ENCODE measurements around the gene ATF3. TPM values are rescaled to one million over a fixed set of nuclear protein-coding genes. Genes with fewer than 3 reads are reported as not detected.

Gene ATF3
- total and polyA plus RNA-seq, 2 experiments from 2014 or later: 5.4 to 9.9 TPM

DNA sequence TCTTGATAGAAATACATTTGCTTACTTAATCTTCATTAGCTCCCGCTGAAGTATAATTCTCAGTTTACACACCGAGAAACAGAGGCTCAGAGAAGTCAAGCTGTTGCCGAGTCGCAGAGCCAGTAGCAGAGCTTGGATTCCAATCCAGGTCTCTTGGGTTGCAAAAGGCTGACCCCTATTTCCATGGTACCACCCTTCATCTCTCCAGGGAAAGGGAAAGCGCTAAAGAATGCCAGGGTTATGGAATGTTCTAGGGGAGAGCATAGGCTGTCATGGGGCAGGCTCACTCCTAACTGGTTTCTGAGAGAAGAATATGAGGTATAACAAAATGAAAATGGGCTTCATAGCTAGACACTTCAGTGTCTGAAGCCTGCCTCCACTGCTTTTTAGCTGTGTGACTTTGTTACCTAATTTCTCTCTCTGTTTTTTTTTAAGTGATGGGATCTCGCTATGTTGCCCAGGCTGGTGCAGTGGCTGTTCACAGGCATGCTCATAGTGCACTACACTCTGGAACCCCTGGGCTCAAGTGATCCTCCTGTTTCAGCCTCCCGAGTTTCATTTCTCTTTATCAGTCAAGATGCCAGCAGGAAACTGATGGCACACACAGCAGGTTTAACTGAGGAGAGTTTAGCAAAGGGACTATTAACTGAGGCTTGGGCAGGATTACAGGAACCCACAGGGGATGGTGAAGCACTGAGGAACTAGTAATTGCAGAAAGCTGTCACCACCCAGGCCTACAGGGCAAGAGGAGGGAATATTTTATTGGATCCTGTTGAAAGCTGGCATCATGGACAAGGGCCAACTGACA, 25.5 kb upstream of the ATF3 start:
- no peak for DNase-seq (ENCODE audit: low read depth in 1 of 2, low spot score in 1 of 2)
- TF ChIP-seq, protein P1, sequence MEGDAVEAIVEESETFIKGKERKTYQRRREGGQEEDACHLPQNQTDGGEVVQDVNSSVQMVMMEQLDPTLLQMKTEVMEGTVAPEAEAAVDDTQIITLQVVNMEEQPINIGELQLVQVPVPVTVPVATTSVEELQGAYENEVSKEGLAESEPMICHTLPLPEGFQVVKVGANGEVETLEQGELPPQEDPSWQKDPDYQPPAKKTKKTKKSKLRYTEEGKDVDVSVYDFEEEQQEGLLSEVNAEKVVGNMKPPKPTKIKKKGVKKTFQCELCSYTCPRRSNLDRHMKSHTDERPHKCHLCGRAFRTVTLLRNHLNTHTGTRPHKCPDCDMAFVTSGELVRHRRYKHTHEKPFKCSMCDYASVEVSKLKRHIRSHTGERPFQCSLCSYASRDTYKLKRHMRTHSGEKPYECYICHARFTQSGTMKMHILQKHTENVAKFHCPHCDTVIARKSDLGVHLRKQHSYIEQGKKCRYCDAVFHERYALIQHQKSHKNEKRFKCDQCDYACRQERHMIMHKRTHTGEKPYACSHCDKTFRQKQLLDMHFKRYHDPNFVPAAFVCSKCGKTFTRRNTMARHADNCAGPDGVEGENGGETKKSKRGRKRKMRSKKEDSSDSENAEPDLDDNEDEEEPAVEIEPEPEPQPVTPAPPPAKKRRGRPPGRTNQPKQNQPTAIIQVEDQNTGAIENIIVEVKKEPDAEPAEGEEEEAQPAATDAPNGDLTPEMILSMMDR (IDR thresholded peaks at IDR 0.05; ENCODE audit: low read depth, low read length): no peak
- H3K9me3 ChIP-seq (ENCODE audit: low read depth): no peaks in the 10 kb centered on the region

DNA sequence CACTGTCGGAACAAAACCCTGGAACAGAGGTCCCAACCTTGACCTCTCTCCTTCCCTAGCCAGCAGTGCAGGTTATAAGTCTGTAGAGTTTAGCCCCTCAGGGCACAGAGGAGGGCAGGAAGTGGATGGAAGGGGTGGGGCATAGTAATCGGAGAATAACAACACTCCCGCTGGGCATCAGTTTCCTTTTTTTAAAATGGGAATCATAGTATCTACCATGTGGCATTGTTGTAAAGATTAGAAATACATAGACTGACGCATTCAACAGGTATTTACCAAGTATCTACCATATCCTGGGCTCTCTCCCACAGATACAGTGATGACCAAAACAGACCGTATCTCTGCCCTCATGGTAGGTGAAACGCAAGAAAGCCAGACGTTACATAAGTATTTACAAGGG, 24.9 kb upstream of the ATF3 start:
- Histone ChIP-seq H3K9me3 (ENCODE audit: low read depth) (no peaks in the 10 kb centered on the region), H3K4me3 (no peak overlapping the region), H3K4me1 (ENCODE audit: low read depth) (peaks cover 12% of the 10 kb centered on the region), H3K27me3 (no peaks in the 10 kb centered on the region), H3K27ac (no peak overlapping the region), H3K36me3 (no peaks in the 10 kb centered on the region)
- DNase-seq (ENCODE audit: low read depth in 1 of 2, low spot score in 1 of 2): no peak
- TF ChIP-seq, protein P1 (IDR thresholded peaks at IDR 0.05; ENCODE audit: low read depth, low read length): no peak

More for the DNA sequence above, 25.5 kb upstream of the ATF3 start:
- no peak overlapping the region for H3K27ac ChIP-seq
- no peak overlapping the region for H3K4me3 ChIP-seq
- H3K4me1 ChIP-seq (ENCODE audit: low read depth): peaks cover 6% of the 10 kb centered on the region
- no peaks in the 10 kb centered on the region for H3K36me3 ChIP-seq
- H3K27me3 ChIP-seq: no peaks in the 10 kb centered on the region

DNA sequence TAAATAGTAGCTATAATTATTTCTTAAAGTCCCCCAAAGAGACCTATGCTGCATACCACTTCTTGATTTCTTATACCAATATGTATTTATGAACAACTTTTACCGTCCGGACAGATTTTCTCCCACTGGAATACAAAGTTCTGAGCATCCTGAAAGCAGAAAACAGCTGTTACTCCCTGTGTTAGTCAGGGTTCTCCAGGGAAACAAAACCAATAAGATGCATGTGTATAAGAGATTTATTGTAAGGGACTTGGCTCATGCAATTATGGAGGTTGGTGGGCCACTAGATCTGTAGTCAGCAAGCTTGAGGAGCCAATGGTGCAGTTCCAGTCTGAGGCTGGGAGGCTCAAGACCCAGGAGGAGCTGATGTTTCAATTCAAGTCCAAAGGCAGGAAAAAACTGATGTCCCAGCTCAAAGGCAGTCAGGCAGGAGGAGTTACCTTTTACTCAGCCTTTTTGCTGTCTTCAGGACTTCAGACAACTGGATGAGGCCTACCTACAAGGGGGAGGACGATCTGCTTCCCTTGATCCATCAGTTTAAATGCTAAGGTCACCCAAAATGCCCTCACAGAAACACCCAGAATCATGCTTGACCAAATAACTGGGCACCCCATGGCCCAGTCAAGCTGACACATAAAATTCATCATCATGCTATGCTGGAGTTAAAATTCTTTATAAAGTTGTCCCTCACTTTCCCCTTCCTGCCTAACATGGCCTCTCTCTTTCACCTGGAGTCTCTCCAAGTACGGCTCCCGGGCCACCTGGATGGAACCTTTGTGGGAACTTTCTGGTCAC, 24.3 kb upstream of the ATF3 start:
- no peak overlapping the region for H3K4me3 ChIP-seq
- H3K9me3 ChIP-seq (ENCODE audit: low read depth): no peaks in the 10 kb centered on the region
- peaks cover 18% of the 10 kb centered on the region for H3K4me1 ChIP-seq (ENCODE audit: low read depth)
- no peak for DNase-seq (ENCODE audit: low read depth in 1 of 2, low spot score in 1 of 2)
- H3K27me3 ChIP-seq: no peaks in the 10 kb centered on the region
- no peaks in the 10 kb centered on the region for H3K36me3 ChIP-seq
- H3K27ac ChIP-seq: no peak overlapping the region
- TF ChIP-seq, protein P1 (IDR thresholded peaks at IDR 0.05; ENCODE audit: low read depth, low read length): no peak

DNA sequence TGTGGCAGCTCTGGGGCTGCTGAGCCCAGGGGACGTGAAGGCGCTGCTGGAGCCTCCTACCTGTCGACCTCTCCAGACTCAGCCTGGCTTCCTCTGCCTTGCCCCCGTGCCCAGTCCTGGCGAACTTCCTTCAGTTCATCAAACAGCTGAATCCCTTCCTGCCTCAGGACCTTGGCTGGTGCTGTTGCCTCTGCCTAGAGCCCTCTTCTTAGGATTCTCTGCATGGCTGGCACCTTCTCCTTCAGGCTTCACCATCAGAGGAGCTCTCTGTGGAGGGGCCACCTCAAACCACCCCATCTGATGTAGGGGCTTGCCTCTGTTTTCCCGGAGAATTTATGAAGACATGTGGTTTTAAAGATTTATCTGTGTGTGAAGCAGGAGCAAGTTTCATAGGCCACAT, 23.4 kb upstream of the ATF3 start:
- no peaks in the 10 kb centered on the region for H3K27me3 ChIP-seq
- H3K27ac ChIP-seq: no peak overlapping the region
- no peak for DNase-seq (ENCODE audit: low read depth in 1 of 2, low spot score in 1 of 2)
- H3K4me1 ChIP-seq (ENCODE audit: low read depth): peaks cover 19% of the 10 kb centered on the region
- H3K9me3 ChIP-seq (ENCODE audit: low read depth): no peaks in the 10 kb centered on the region
- no peak overlapping the region for H3K4me3 ChIP-seq
- TF ChIP-seq, protein P1 (IDR thresholded peaks at IDR 0.05; ENCODE audit: low read depth, low read length): no peak
- no peaks in the 10 kb centered on the region for H3K36me3 ChIP-seq

DNA sequence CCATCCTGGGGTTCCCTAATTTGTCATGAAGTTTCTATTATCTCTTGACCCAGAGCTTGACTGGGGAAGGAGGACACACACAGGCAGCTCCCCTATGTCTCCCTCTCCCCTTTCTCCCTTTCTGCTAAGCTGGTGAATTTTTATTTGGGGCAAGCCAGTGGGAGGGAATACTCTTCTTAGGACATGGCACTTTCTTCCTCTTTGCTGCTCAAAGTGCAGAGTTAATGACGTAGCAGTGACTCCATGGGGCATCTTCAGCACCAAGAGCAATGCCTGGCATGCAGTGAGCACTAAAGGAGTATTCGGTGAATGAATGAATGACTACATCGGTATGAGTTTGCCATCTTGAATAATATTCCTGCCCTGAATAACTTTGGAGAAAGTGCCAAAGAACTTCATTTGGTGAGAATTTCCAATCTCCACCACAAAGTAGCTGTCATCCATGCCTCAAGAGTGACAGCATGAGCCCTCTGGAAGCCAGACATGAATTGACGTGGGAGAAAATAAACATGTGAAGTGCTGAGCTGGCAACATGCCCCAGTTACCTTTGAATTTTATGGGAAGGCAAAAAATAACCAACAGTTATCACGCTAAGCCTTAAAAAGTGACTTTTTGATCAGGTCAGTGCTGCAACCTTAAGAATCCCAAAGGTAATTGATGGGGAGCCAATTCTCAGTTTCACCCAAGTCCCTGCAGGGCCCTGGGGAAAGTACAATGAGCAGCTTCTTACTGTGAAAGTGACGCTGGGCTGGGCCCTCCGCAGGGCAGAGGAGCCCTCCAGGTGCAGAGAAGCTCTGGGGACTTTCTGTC, 22.1 kb upstream of the ATF3 start:
- Histone ChIP-seq H3K4me3 (no peak overlapping the region), H3K36me3 (no peaks in the 10 kb centered on the region), H3K9me3 (ENCODE audit: low read depth) (no peaks in the 10 kb centered on the region), H3K4me1 (ENCODE audit: low read depth) (peaks cover 19% of the 10 kb centered on the region), H3K27ac (no peak overlapping the region), H3K27me3 (no peaks in the 10 kb centered on the region)
- TF ChIP-seq, protein P1 (IDR thresholded peaks at IDR 0.05; ENCODE audit: low read depth, low read length): no peak
- DNase-seq (ENCODE audit: low read depth in 1 of 2, low spot score in 1 of 2): no peak
